ENCODE measurements around the gene ARHGAP24.

Gene ARHGAP24

DNA sequence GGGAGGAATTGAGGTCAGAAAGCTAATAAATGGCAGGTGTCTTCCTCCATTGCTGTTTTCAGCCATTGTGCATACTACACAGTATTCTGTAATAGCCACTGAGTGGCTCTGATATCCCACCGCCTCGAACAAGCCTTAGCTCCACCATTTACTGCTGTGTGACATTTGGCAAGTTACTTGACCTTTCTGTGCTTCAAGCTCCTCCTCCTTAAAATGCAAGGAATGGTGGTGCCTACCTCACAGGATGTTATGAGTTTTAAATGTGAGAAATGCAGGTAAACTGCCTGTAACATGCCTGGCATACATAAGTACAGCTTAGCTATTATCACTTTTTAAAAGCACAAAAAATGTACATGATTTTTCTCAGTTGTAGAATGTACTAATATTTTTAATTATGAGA, 464.0 kb downstream of the ARHGAP24 start:
- TF ChIP-seq, protein P1, sequence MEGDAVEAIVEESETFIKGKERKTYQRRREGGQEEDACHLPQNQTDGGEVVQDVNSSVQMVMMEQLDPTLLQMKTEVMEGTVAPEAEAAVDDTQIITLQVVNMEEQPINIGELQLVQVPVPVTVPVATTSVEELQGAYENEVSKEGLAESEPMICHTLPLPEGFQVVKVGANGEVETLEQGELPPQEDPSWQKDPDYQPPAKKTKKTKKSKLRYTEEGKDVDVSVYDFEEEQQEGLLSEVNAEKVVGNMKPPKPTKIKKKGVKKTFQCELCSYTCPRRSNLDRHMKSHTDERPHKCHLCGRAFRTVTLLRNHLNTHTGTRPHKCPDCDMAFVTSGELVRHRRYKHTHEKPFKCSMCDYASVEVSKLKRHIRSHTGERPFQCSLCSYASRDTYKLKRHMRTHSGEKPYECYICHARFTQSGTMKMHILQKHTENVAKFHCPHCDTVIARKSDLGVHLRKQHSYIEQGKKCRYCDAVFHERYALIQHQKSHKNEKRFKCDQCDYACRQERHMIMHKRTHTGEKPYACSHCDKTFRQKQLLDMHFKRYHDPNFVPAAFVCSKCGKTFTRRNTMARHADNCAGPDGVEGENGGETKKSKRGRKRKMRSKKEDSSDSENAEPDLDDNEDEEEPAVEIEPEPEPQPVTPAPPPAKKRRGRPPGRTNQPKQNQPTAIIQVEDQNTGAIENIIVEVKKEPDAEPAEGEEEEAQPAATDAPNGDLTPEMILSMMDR (IDR thresholded peaks at IDR 0.05; ENCODE audit: low read depth, low read length) = no peak

GRCh38 chr4:85939595-85939994, 464.6 kb downstream of the ARHGAP24 start:
- TF ChIP-seq, protein P1 (IDR thresholded peaks at IDR 0.05; ENCODE audit: low read depth, low read length) = no peak
- no peak for DNase-seq (ENCODE audit: extremely low read depth, low read depth)

More for the DNA sequence above, 464.0 kb downstream of the ARHGAP24 start:
- DNase-seq (ENCODE audit: extremely low read depth, low read depth) = no peak

DNA sequence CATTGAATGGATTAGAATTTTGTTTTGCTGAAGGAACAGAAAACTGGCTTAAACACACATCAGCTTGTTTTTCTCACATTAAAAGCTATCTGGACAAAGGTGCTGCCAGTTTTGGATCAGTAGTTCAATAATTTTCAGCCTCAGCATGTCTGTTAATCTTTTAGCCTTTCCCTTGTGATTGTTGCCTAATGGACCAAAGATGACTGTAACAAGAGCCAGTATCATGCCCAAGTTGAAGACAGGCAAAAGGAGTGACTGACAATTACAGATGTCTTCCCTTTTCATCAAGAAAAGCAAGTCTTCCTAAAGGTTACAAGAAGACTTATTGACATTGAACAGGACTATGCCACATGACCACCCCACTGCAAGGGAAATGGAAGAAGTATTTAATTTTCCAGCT, 465.2 kb downstream of the ARHGAP24 start:
- no peak for DNase-seq (ENCODE audit: extremely low read depth, low read depth)
- TF ChIP-seq, protein P1 (IDR thresholded peaks at IDR 0.05; ENCODE audit: low read depth, low read length) = no peak

DNA sequence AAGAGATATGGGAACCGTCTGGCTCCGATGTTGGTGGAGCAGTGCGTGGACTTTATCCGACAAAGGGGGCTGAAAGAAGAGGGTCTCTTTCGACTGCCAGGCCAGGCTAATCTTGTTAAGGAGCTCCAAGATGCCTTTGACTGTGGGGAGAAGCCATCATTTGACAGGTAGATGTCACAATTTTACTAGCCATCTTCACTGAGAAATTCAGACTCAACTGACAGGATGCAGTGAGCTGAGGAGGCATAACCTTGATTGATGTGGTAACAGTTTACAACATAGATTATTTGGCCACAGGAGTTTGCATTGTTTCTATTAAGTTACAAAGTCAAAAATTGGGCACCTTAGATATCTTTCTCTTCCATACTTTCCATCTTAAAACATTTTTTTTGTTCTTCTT, 467.2 kb downstream of the ARHGAP24 start:
- TF ChIP-seq, protein P1 (IDR thresholded peaks at IDR 0.05; ENCODE audit: low read depth, low read length) = no peak
- no peak for DNase-seq (ENCODE audit: extremely low read depth, low read depth)

- no peak for DNase-seq (ENCODE audit: extremely low read depth, low read depth)
- TF ChIP-seq, protein P1 (IDR thresholded peaks at IDR 0.05; ENCODE audit: low read depth, low read length) = no peak
Observed at GRCh38 chr4:85946821-85947220, 471.9 kb downstream of the ARHGAP24 start.

DNA sequence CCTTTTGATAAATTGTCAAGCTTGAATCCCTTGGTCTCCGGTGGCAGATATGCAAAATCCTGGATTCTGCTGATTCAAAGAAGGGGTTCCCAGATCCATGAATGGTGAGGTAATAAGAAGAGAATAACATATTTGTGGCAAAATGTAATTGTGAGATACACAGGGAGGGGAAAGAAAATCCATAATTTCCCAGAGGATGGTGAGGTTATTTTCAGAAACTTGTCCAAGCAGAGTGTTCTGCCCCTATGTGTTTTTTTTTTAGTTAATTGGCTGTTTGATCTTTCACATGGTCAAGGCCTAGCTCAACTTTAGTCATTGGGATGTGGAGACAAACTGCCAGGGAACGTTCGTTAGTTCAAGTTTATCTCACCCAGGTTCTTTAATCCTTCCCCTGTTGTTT, 476.1 kb downstream of the ARHGAP24 start:
- DNase-seq (ENCODE audit: extremely low read depth, low read depth) = no peak
- TF ChIP-seq, protein P1 (IDR thresholded peaks at IDR 0.05; ENCODE audit: low read depth, low read length) = no peak

GRCh38 chr4:85952528-85952927, 477.6 kb downstream of the ARHGAP24 start:
- TF ChIP-seq, protein P1 (IDR thresholded peaks at IDR 0.05; ENCODE audit: low read depth, low read length) = no peak
- DNase-seq (ENCODE audit: extremely low read depth, low read depth) = no peak
